K562 (cell line): ENCODE results near the gene ARHGEF12. TPM values are rescaled to one million over a fixed set of nuclear protein-coding genes. Genes with fewer than 3 reads are reported as not detected.

Experiments used
- ATAC-seq: fragments of 200-7000 bp; cut with Tn5 transposase; 3 replicates; pipeline ENCODE4 v1.9.1; 2020; ENCODE audit warnings: moderate library complexity
- BruUV-seq: library from RNA; stranded (reverse); fragments of 400-500 nt; replicated peaks from 2 replicates; lab custom pipeline; 2021; lab: Mats Ljungman, UMichigan
- CTCF ChIA-PET: fragments of 300-600 bp; formaldehyde crosslinking; extraction: SDS; loops from one replicate; lab custom pipeline; 2021; ENCODE audit warnings: low intra/inter-chr PET ratio; lab: Yijun Ruan, JAX
- POLR2A ChIA-PET: fragments of 300-600, 350-650 bp; sonication (Branson Sonifier 250); formaldehyde crosslinking; extraction: SDS; loops from one replicate; lab custom pipeline; 2021; ENCODE audit warnings: antibody characterized with exemption, inconsistent platforms; lab: Yijun Ruan, JAX
- DNase-seq, 4 experiments: peaks; one replicate each; pipeline versions ENCODE4 v3.0.0 to v3.0.0-alpha.2; 2011 to 2018; ENCODE audit warnings: low spot score in 3 of 4, mixed read lengths in 3 of 4; ENCODE audit errors: extremely low read depth in 1 of 4
- FAIRE-seq: peaks from 2 replicates; lab custom pipeline; 2011; peaks lifted over from hg19 to GRCh38; lab: Jason Lieb, UNC
- H2AFZ ChIP-seq: 2 replicates; pipeline ENCODE4 v1.6.0; 2011; ENCODE audit warnings: low read depth, low read length, control low read depth, inconsistent platforms
- H3K27ac ChIP-seq: fragments of 200-600 bp; 3 replicates; pipeline ENCODE4 v1.8.0; 2011; ENCODE audit warnings: low read depth, mild to moderate bottlenecking, control low read depth, inconsistent platforms, low read length, moderate library complexity, mixed read lengths; ENCODE audit errors: extremely low read depth
- H3K27me3 ChIP-seq, 2 experiments: fragments of 300-600 bp in 1 of 2; 2 replicates in 1 of 2; 3 replicates in 1 of 2; pipeline versions ENCODE4 v1.6.0 to v1.8.0; 2011; ENCODE audit warnings: inconsistent platforms in 2 of 2, low read length in 2 of 2, mild to moderate bottlenecking in 1 of 2, mixed read lengths in 1 of 2, moderate library complexity in 1 of 2; ENCODE audit not compliant: control insufficient read depth in 2 of 2, insufficient read depth in 2 of 2
- H3K36me3 ChIP-seq: fragments of 300-600 bp; 3 replicates; pipeline ENCODE4 v1.8.0; 2011; ENCODE audit warnings: mild to moderate bottlenecking, low read length, inconsistent platforms; ENCODE audit not compliant: control insufficient read depth, insufficient read depth
- H3K4me1 ChIP-seq, 2 experiments: fragments of 200-600 bp in 1 of 2; replicated peaks in 1 of 2; 2 replicates in 1 of 2; 3 replicates in 1 of 2; pipeline versions ENCODE4 v1.5.1 to v1.8.0; 2011; ENCODE audit warnings: inconsistent platforms in 2 of 2, low read length in 2 of 2, mild to moderate bottlenecking in 1 of 2, mixed read lengths in 1 of 2, moderate library complexity in 1 of 2; ENCODE audit not compliant: control insufficient read depth in 2 of 2, insufficient read depth in 2 of 2
- H3K4me2 ChIP-seq: 2 replicates; pipeline ENCODE4 v1.6.1; 2011; ENCODE audit warnings: low read length, control low read depth, inconsistent platforms, mixed read lengths; ENCODE audit not compliant: insufficient read depth
- H3K4me3 ChIP-seq: fragments of 200-600 bp; sonication (generic), shearing (Covaris generic); 2 replicates; pipeline ENCODE4 v1.5.1; 2016; ENCODE audit warnings: control low read depth, inconsistent platforms
- H3K79me2 ChIP-seq: fragments of 200-600 bp; 3 replicates; pipeline ENCODE4 v1.8.0; 2011; ENCODE audit warnings: low read length, inconsistent platforms; ENCODE audit not compliant: control insufficient read depth, insufficient read depth
- H3K9ac ChIP-seq, 2 experiments: 2 replicates each; pipeline versions ENCODE4 v1.6.0 to v1.6.1; 2011; ENCODE audit warnings: low read depth in 2 of 2, low read length in 2 of 2, control low read depth in 1 of 2, inconsistent platforms in 1 of 2, mild to moderate bottlenecking in 1 of 2, mixed read lengths in 1 of 2; ENCODE audit not compliant: insufficient read depth in 1 of 2
- H3K9me1 ChIP-seq: one replicate; pipeline ENCODE4 v1.6.0; 2011; ENCODE audit warnings: inconsistent platforms, mild to moderate bottlenecking, low read length, moderate library complexity; ENCODE audit not compliant: control insufficient read depth, insufficient read depth
- H3K9me3 ChIP-seq: replicated peaks from 2 replicates; pipeline ENCODE4 v1.5.1; 2011; ENCODE audit warnings: low read depth, low read length, inconsistent platforms; ENCODE audit not compliant: control insufficient read depth, insufficient read depth
- H4K20me1 ChIP-seq: replicated peaks from 2 replicates; pipeline ENCODE4 v1.6.1; 2011; ENCODE audit warnings: low read length, inconsistent platforms, mixed read lengths; ENCODE audit not compliant: control insufficient read depth, insufficient read depth
- E2F6 ChIP-seq, 2 experiments: IDR thresholded peaks; 2 replicates each; pipeline ENCODE4 v1.6.1; 2011; ENCODE audit warnings: borderline replicate concordance in 1 of 2, control low read depth in 1 of 2, low read depth in 1 of 2, low read length in 1 of 2, mild to moderate bottlenecking in 1 of 2, mixed read lengths in 1 of 2, moderate library complexity in 1 of 2; ENCODE audit not compliant: insufficient read depth in 1 of 2, insufficient read length in 1 of 2, poor library complexity in 1 of 2, severe bottlenecking in 1 of 2; ENCODE audit errors: extremely low read depth in 1 of 2
- HIVEP1 ChIP-seq: fragments of 250-450 bp; sonication (Bioruptor Pico); IDR thresholded peaks from 2 replicates; pipeline ENCODE4 v1.4.0; 2020; ENCODE audit warnings: mild to moderate bottlenecking
- MAX ChIP-seq: sonication (generic); formaldehyde crosslinking; IDR thresholded peaks from 2 replicates; pipeline ENCODE4 v1.9.0; 2022; ENCODE audit warnings: mild to moderate bottlenecking, missing genetic modification reagents
- MTF1 ChIP-seq: fragments of 250-450 bp; sonication (Bioruptor Pico); IDR thresholded peaks from 2 replicates; pipeline ENCODE4 v1.9.0; 2021; ENCODE audit warnings: moderate library complexity, mild to moderate bottlenecking, inconsistent platforms, borderline replicate concordance
- MYNN ChIP-seq, 2 experiments: sonication (generic); formaldehyde crosslinking in 1 of 2; IDR thresholded peaks; 2 replicates each; pipeline versions ENCODE4 v1.5.0 to v1.6.1; 2016 to 2020; ENCODE audit warnings: antibody characterized with exemption in 1 of 2, missing genetic modification reagents in 1 of 2
- PTBP1 ChIP-seq: fragments of 200-400 bp; formaldehyde crosslinking; IDR thresholded peaks from 2 replicates; pipeline ENCODE4 v1.6.1; 2017; ENCODE audit warnings: low read depth, low read length
- RBFOX2 ChIP-seq: fragments of 200-400 bp; formaldehyde crosslinking; IDR thresholded peaks from 2 replicates; pipeline ENCODE4 v1.6.1; 2017; ENCODE audit warnings: low read depth, mild to moderate bottlenecking, low read length, moderate library complexity
- TCF15 ChIP-seq: fragments of 250-450 bp; sonication (Bioruptor Pico); IDR thresholded peaks from 2 replicates; pipeline ENCODE4 v1.8.0; 2022; ENCODE audit warnings: moderate library complexity, mild to moderate bottlenecking, inconsistent platforms
- ZBTB26 ChIP-seq: fragments of 450-650 bp; formaldehyde crosslinking; IDR thresholded peaks from 2 replicates; pipeline ENCODE4 v1.4.0; 2022; ENCODE audit warnings: missing genetic modification characterization
- ZNF12 ChIP-seq: sonication (generic); formaldehyde crosslinking; IDR thresholded peaks from 2 replicates; pipeline ENCODE4 v1.4.0; 2020; ENCODE audit warnings: mild to moderate bottlenecking, missing genetic modification reagents
- ZNF24 ChIP-seq: fragments of 450-650 bp; IDR thresholded peaks from 2 replicates; pipeline ENCODE4 v1.6.1; 2016
- WGBS: fragments of 100-300 bp; shearing (Covaris generic); methylation state at CpG from one replicate; pipeline ENCODE4 v1.1.6; 2016; ENCODE audit warnings: low coverage, mixed read lengths; ENCODE audit not compliant: insufficient coverage; ENCODE audit errors: missing lambda C conversion rate; 5-methylcytosine and 5-hydroxymethylcytosine counted together
- in situ Hi-C: fragments of 300-500 bp; cut with MboI; formaldehyde crosslinking; loops from 4 replicates; pipeline ENCODE4 v1.15.0; 2018; ENCODE audit warnings: inconsistent platforms, mixed read lengths
- intact Hi-C: fragments of 100-400 bp; cut with micrococcal nuclease; formaldehyde crosslinking; loops from 2 replicates; pipeline ENCODE4 v1.14.2; 2022
- polyA plus RNA-seq, 8 experiments: library from polyadenylated mRNA; depleted of rRNA in 4 of 8; stranded (reverse) in 5 of 8; unstranded in 3 of 8; fragments of >200 nt; fragmentation: Nextera tagmentation in 2 of 8; fragmentation: Illumina TruSeq in 1 of 8; extraction: Ambion mirVana in 2 of 8; extraction: Trizol in 1 of 8; gene quantifications; 2 replicates each; pipeline versions ENCODE4 v1.2.1 to v1.2.3, GENCODE V29; 2011 to 2014; ENCODE audit warnings: inconsistent platforms in 1 of 8, missing spikeins in 1 of 8
- total RNA-seq, 7 experiments: library from RNA; depleted of rRNA in 6 of 7; stranded (reverse); fragments of >200 nt in 6 of 7; fragmentation: Illumina TruSeq in 2 of 7; extraction: Trizol in 2 of 7; gene quantifications; 2 replicates each; pipeline versions ENCODE4 v1.2.1 to v1.2.3, GENCODE V29; 2011 to 2021; ENCODE audit warnings: low replicate concordance in 1 of 7
- TF ChIP-seq, protein P1 (sequence below): fragments of 450-650 bp; IDR thresholded peaks from 2 replicates; pipeline ENCODE4 v1.6.1; 2014; ENCODE audit warnings: low read depth, mild to moderate bottlenecking, moderate library complexity, borderline replicate concordance
- TF ChIP-seq, protein P2 (sequence below), 2 experiments: fragments of 450-650 bp in 1 of 2; sonication (generic) in 1 of 2; formaldehyde crosslinking in 1 of 2; IDR thresholded peaks in 1 of 2; conservative IDR thresholded peaks in 1 of 2; 2 replicates each; pipeline versions ENCODE4 v1.6.1 to v1.8.1; 2016 to 2023; ENCODE audit warnings: mild to moderate bottlenecking in 2 of 2, moderate library complexity in 2 of 2, inconsistent platforms in 1 of 2, missing genetic modification reagents in 1 of 2

ARHGEF12 gene
- total and polyA plus RNA-seq, 9 of the 15 experiments (the other 6 are each of a cell fraction or from before 2014, with no cell fraction given), result 3.5 to 51.7 (median 29.5) TPM

- ChIA-PET CTCF (interaction anchor here (0.5 kb wide), 1 partner anchor 187 kb away, joined by 5 read pairs; the partner anchor contains the start of gene GRIK4), POLR2A (interaction anchor here (0.8 to 2.0 kb wide), 3 partner anchors 7 to 159 kb away, joined by 3 to 5 read pairs (median 3); no protein-coding TSS in a partner anchor)
- BruUV-seq, result no TSS peak
- no peaks in the 10 kb centered on the region for H3K9me3 ChIP-seq
- no peaks in the 10 kb centered on the region for H4K20me1 ChIP-seq
- in situ Hi-C loops, result no loop called here
- H3K4me3 ChIP-seq, result peak within 1 kb of the TSS; percentile 65
- no peaks in the 10 kb centered on the region for H3K79me2 ChIP-seq
- intact Hi-C loops, result no loop called here
- H3K27ac ChIP-seq, result no peak within 1 kb of the TSS
- no peaks in the 10 kb centered on the region for H3K36me3 ChIP-seq
- peaks cover 29 to 30% of the 10 kb centered on the region in 2 experiments; a peak in 4 of 5 replicates for H3K27me3 ChIP-seq
- peak within 1 kb of the TSS; percentile 89 for H2AFZ ChIP-seq
- 2% methylated on average over 29 of the region's 84 CpGs for WGBS
- peak; percentile 93 for ATAC-seq
- peak; percentile 60 to 71 (median 65) for DNase-seq
- H3K9me1 ChIP-seq, result no peaks in the 10 kb centered on the region
- FAIRE-seq, result no peak
- H3K9ac ChIP-seq, result peak within 1 kb of the TSS; percentile 39 to 81
- H3K4me2 ChIP-seq, result peak within 1 kb of the TSS; percentile 85
- peaks cover 9 to 19% of the 10 kb centered on the region in 2 experiments; a peak in 4 of 5 replicates for H3K4me1 ChIP-seq
- TF ChIP-seq, protein P1, sequence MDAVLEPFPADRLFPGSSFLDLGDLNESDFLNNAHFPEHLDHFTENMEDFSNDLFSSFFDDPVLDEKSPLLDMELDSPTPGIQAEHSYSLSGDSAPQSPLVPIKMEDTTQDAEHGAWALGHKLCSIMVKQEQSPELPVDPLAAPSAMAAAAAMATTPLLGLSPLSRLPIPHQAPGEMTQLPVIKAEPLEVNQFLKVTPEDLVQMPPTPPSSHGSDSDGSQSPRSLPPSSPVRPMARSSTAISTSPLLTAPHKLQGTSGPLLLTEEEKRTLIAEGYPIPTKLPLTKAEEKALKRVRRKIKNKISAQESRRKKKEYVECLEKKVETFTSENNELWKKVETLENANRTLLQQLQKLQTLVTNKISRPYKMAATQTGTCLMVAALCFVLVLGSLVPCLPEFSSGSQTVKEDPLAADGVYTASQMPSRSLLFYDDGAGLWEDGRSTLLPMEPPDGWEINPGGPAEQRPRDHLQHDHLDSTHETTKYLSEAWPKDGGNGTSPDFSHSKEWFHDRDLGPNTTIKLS, result peak; percentile 26; the same call in 1 of the 2 replicates
- TF ChIP-seq PTBP1, result no peak
- no peak for TF ChIP-seq TCF15 (CRISPR knock-in tag)
- peak; percentile 74 for TF ChIP-seq RBFOX2
- no peak for TF ChIP-seq MAX
- no peak for TF ChIP-seq HIVEP1
- no peak for TF ChIP-seq MYNN (IDR thresholded peaks at IDR 0.05)
- no peak for TF ChIP-seq MYNN (CRISPR knock-in tag; IDR thresholded peaks at IDR 0.05)
- 0 out of 2 replicates have a peak, but pooled peaks have one; percentile 28 for TF ChIP-seq ZNF12
- TF ChIP-seq, protein P2, sequence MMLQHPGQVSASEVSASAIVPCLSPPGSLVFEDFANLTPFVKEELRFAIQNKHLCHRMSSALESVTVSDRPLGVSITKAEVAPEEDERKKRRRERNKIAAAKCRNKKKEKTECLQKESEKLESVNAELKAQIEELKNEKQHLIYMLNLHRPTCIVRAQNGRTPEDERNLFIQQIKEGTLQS (IDR thresholded peaks at IDR 0.05), result no peak
- TF ChIP-seq, protein P2 (CRISPR knock-in tag; conservative IDR thresholded peaks at IDR 0.05), result no peak
- no peak for TF ChIP-seq MTF1 (CRISPR knock-in tag)
- TF ChIP-seq ZNF24, result no peak
- no peak for TF ChIP-seq ZBTB26 (CRISPR knock-in tag)
- peak; percentile 68 to 90 for TF ChIP-seq E2F6 (IDR thresholded peaks at IDR 0.05; ENCODE audit: borderline replicate concordance in 1 of 2, extremely low read depth in 1 of 2, insufficient read depth in 1 of 2, insufficient read length in 1 of 2, low read depth in 1 of 2, low read length in 1 of 2, poor library complexity in 1 of 2, severe bottlenecking in 1 of 2)
Observed at GRCh38 chr11:120324932-120325810, 11.0 kb upstream of the ARHGEF12 start, which contains the start of gene TLCD5. TLCD5 (plus strand) TSS chr11:120325299; CDS start chr11:120327442, 2,143 bp downstream.
